SK-N-SH (cell line): ENCODE measurements around the gene ANKRD2. TPM values are rescaled to one million over a fixed set of nuclear protein-coding genes. Genes with fewer than 3 reads are reported as not detected.
A peak's percentile ranks its signal among the peaks of the same experiment; 100 is the strongest.

Experiments
- CTCF ChIA-PET: fragments of 300-600, 350-600 bp; formaldehyde crosslinking; extraction: SDS; loops from one replicate; lab custom pipeline; 2021; lab: Yijun Ruan, JAX
- POLR2A ChIA-PET: fragments of 350-600 bp; sonication (Branson Sonifier 250); formaldehyde crosslinking; extraction: SDS; loops from one replicate; lab custom pipeline; 2020; ENCODE audit warnings: antibody characterized with exemption, inconsistent platforms; lab: Yijun Ruan, JAX
- DNase-seq: peaks from one replicate; pipeline ENCODE4 v3.0.0; 2012
- H2AFZ ChIP-seq: fragments of 200-600 bp; sonication (generic); 2 replicates; pipeline ENCODE4 v1.8.1; 2016; ENCODE audit warnings: antibody characterized with exemption, mild to moderate bottlenecking, low read depth
- H3F3A ChIP-seq: fragments of 200-600 bp; sonication (generic); replicated peaks from 2 replicates; pipeline ENCODE3; 2016; ENCODE audit warnings: antibody characterized with exemption, mild to moderate bottlenecking; ENCODE audit not compliant: insufficient read depth
- H3K27ac ChIP-seq, 2 experiments: fragments of 200-500 bp in 1 of 2; fragments of 200-600 bp in 1 of 2; sonication (Bioruptor generic) in 1 of 2; sonication (generic), shearing (Covaris generic) in 1 of 2; 2 replicates each; pipeline versions ENCODE4 v1.5.1 to v1.6.1; 2014 to 2016; ENCODE audit warnings: low read depth in 2 of 2, inconsistent platforms in 1 of 2, low read length in 1 of 2, mild to moderate bottlenecking in 1 of 2, mixed read lengths in 1 of 2
- H3K27me3 ChIP-seq: fragments of 200-600 bp; sonication (generic), shearing (Covaris generic); 2 replicates; pipeline ENCODE4 v1.6.1; 2016; ENCODE audit warnings: mixed run types; ENCODE audit not compliant: insufficient read depth
- H3K36me3 ChIP-seq, 2 experiments: fragments of 200-500 bp in 1 of 2; fragments of 200-600 bp in 1 of 2; sonication (Bioruptor generic) in 1 of 2; sonication (generic) in 1 of 2; replicated peaks in 1 of 2; 2 replicates each; pipeline versions ENCODE3 to v1.5.1; 2014 to 2016; ENCODE audit warnings: low read length in 1 of 2, mild to moderate bottlenecking in 1 of 2; ENCODE audit not compliant: insufficient read depth in 2 of 2, control insufficient read depth in 1 of 2
- H3K4me1 ChIP-seq, 2 experiments: fragments of 200-500 bp in 1 of 2; fragments of 200-600 bp in 1 of 2; sonication (Bioruptor generic) in 1 of 2; sonication (generic), shearing (Covaris generic) in 1 of 2; 2 replicates each; pipeline versions ENCODE4 v1.5.1 to v1.6.1; 2014 to 2016; ENCODE audit warnings: low read depth in 1 of 2, low read length in 1 of 2, mixed run types in 1 of 2; ENCODE audit not compliant: insufficient read depth in 2 of 2, control insufficient read depth in 1 of 2
- H3K4me2 ChIP-seq: fragments of 200-600 bp; sonication (generic), shearing (Covaris generic); 2 replicates; pipeline ENCODE4 v1.6.1; 2017; ENCODE audit warnings: mixed run types
- H3K4me3 ChIP-seq, 2 experiments: fragments of 200-500 bp in 1 of 2; fragments of 200-600 bp in 1 of 2; sonication (Bioruptor generic) in 1 of 2; sonication (generic), shearing (Covaris generic) in 1 of 2; 2 replicates each; pipeline versions ENCODE4 v1.5.1 to v1.8.1; 2014 to 2016; ENCODE audit warnings: low read depth in 2 of 2, inconsistent platforms in 1 of 2, low read length in 1 of 2, mild to moderate bottlenecking in 1 of 2, mixed read lengths in 1 of 2, moderate library complexity in 1 of 2
- H3K79me2 ChIP-seq: fragments of 200-600 bp; sonication (generic); 2 replicates; pipeline ENCODE4 v1.8.1; 2017; ENCODE audit warnings: mild to moderate bottlenecking; ENCODE audit not compliant: insufficient read depth
- H3K9ac ChIP-seq: fragments of 200-600 bp; sonication (generic); 2 replicates; pipeline ENCODE4 v1.6.1; 2017; ENCODE audit warnings: mixed run types
- H3K9me2 ChIP-seq: fragments of 200-600 bp; sonication (generic); 2 replicates; pipeline ENCODE4 v1.6.1; 2017; ENCODE audit warnings: mixed run types
- H3K9me3 ChIP-seq: fragments of 200-600 bp; sonication (generic); 2 replicates; pipeline ENCODE4 v1.6.1; 2017; ENCODE audit warnings: mixed run types, mild to moderate bottlenecking, moderate library complexity
- H4K20me1 ChIP-seq: fragments of 200-600 bp; sonication (generic); 2 replicates; pipeline ENCODE4 v1.6.1; 2017; ENCODE audit warnings: mild to moderate bottlenecking, mixed run types; ENCODE audit not compliant: insufficient read depth
- CHD2 ChIP-seq: fragments of 150-350 bp; IDR thresholded peaks from 2 replicates; pipeline ENCODE4 v1.6.1; 2018; ENCODE audit warnings: low read length; ENCODE audit not compliant: partially characterized antibody
- ELF1 ChIP-seq: IDR thresholded peaks from 2 replicates; pipeline ENCODE4 v1.4.0; 2012
- EP300 ChIP-seq, 2 experiments: IDR thresholded peaks; 2 replicates each; pipeline versions ENCODE4 v1.4.0 to v1.6.1; 2012; ENCODE audit warnings: borderline replicate concordance in 1 of 2, low read depth in 1 of 2, low read length in 1 of 2
- FOSL2 ChIP-seq: IDR thresholded peaks from 2 replicates; pipeline ENCODE4 v1.4.0; 2012; ENCODE audit warnings: low read depth, mild to moderate bottlenecking, moderate library complexity, borderline replicate concordance
- GABPA ChIP-seq: IDR thresholded peaks from 2 replicates; pipeline ENCODE4 v1.4.0; 2012; ENCODE audit warnings: low read depth, mild to moderate bottlenecking
- JUND ChIP-seq: IDR thresholded peaks from 2 replicates; pipeline ENCODE4 v1.4.0; 2012
- NFIC ChIP-seq: IDR thresholded peaks from 2 replicates; pipeline ENCODE4 v1.4.0; 2012; ENCODE audit warnings: borderline replicate concordance
- POLR2AphosphoS5 ChIP-seq: IDR thresholded peaks from 2 replicates; pipeline ENCODE4 v1.6.1; 2012; ENCODE audit warnings: low read depth, low read length
- RCOR1 ChIP-seq: fragments of 150-350 bp; IDR thresholded peaks from 2 replicates; pipeline ENCODE4 v1.6.1; 2017; ENCODE audit warnings: antibody characterized with exemption, low read length
- RXRA ChIP-seq: IDR thresholded peaks from 2 replicates; pipeline ENCODE4 v1.4.0; 2012; ENCODE audit warnings: low read depth, mild to moderate bottlenecking, borderline replicate concordance
- SIN3A ChIP-seq: IDR thresholded peaks from 2 replicates; pipeline ENCODE4 v1.6.1; 2012; ENCODE audit warnings: low read depth, mild to moderate bottlenecking, low read length, moderate library complexity, borderline replicate concordance
- TAF1 ChIP-seq: IDR thresholded peaks from 2 replicates; pipeline ENCODE4 v1.6.1; 2012; ENCODE audit warnings: low read depth, mild to moderate bottlenecking, low read length, moderate library complexity, borderline replicate concordance
- TCF12 ChIP-seq: IDR thresholded peaks from 2 replicates; pipeline ENCODE4 v1.4.0; 2012
- TEAD4 ChIP-seq: IDR thresholded peaks from 2 replicates; pipeline ENCODE4 v1.4.0; 2012; ENCODE audit warnings: mild to moderate bottlenecking, borderline replicate concordance; ENCODE audit not compliant: insufficient read depth
- YY1 ChIP-seq: IDR thresholded peaks from 2 replicates; pipeline ENCODE4 v1.4.0; 2012; ENCODE audit warnings: low read depth, mild to moderate bottlenecking
- WGBS: methylation state at CpG from one replicate; pipeline ENCODE4 v1.1.6; 2017; ENCODE audit warnings: low lambda C conversion rate; 5-methylcytosine and 5-hydroxymethylcytosine counted together
- polyA plus RNA-seq, 3 experiments: library from polyadenylated mRNA; depleted of rRNA; stranded (reverse); fragments of >200 nt; gene quantifications; 2 replicates each; pipeline ENCODE4 v1.2.3, GENCODE V29; 2012
- TF ChIP-seq, protein P1 (sequence below): IDR thresholded peaks from 2 replicates; pipeline ENCODE4 v1.4.0; 2012; ENCODE audit warnings: low read depth
- TF ChIP-seq, protein P2 (sequence below): IDR thresholded peaks from 2 replicates; pipeline ENCODE4 v1.6.1; 2012; ENCODE audit warnings: mild to moderate bottlenecking, low read depth, low read length, moderate library complexity
- TF ChIP-seq, protein P3 (sequence below): fragments of 200-600 bp; sonication (generic); IDR thresholded peaks from 2 replicates; pipeline ENCODE4 v1.6.1; 2017; ENCODE audit warnings: antibody characterized with exemption, mild to moderate bottlenecking, moderate library complexity
- TF ChIP-seq, protein P4 (sequence below): IDR thresholded peaks from 2 replicates; pipeline ENCODE4 v1.4.0; 2012; ENCODE audit warnings: low read depth, borderline replicate concordance
- TF ChIP-seq, protein P5 (sequence below): IDR thresholded peaks from 2 replicates; pipeline ENCODE4 v1.4.0; 2012; ENCODE audit warnings: low read depth, borderline replicate concordance
- TF ChIP-seq, protein P6 (sequence below): IDR thresholded peaks from 2 replicates; pipeline ENCODE4; 2012

ANKRD2 gene
- polyA plus RNA-seq, 1 of the 3 experiments (the other 2 are of a cell fraction), result 0.72 TPM

DNA sequence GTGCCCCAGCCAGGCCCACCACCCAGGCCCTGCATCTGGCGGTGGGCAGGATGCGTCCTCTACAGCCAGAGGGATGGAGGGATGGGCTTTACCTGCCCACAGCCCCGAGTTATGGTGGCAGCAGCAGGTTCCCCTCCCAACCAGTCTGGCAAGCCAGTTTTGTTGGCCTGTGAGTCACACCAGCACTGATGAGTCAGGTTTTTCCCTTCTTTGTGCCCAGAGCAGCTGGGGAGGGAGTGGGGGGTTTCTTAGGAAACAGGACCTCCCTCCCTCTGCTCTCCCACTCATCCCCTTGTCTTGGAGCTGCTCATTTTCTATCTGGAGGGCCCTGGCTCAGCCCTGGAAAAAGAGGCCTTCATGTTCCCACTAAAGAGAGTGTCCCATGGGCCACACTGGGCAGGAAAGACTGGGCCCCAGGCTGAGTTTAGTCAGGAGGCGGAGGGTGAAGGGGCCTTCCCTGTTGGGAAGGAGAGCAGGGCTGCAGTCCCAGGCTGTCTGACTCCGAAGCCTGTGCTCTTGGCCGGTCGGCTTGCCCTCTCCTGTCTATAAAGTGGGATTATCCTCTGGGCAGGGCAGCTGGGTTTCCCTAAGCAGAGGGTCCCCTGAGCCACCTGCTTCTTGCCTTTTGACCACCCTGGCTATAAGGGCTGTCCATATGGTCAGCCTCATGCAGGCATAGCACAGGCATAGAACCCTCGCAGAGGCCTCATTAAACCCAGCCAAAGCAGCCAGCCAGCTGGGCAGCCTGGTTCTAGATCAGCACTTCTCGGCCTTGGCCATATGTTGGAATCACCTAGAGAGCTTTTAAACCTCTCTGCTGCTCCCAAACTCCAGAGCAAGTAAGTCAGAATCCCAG is 30.2 kb upstream of the ANKRD2 start:
- Histone ChIP-seq H3F3A (peaks cover 31% of the 10 kb centered on the region), H3K27me3 (no peaks in the 10 kb centered on the region), H3K79me2 (peaks cover 56% of the 10 kb centered on the region), H3K4me3 (peak overlapping the region in 1 of 2 experiments; percentile 40; a peak in 1 of 4 replicates), H3K9me3 (no peaks in the 10 kb centered on the region), H3K27ac (peak overlapping the region; percentile 77 to 100), H3K36me3 (no peaks in the 10 kb centered on the region), H3K4me2 (peak overlapping the region; percentile 77), H4K20me1 (no peaks in the 10 kb centered on the region), H3K9me2 (no peaks in the 10 kb centered on the region), H3K9ac (peak overlapping the region; percentile 77), H3K4me1 (peaks cover 16 to 53% of the 10 kb centered on the region in 2 experiments; a peak in 3 of 4 replicates), H2AFZ (peak overlapping the region; percentile 51; the same call in 1 of the 2 replicates)
- peak; percentile 46; the same call in 1 of the 2 replicates for TF ChIP-seq RXRA
- TF ChIP-seq EP300 (IDR thresholded peaks at IDR 0.05; ENCODE audit: borderline replicate concordance in 1 of 2, low read depth in 1 of 2, low read length in 1 of 2), result peak in 1 of 2 experiments; percentile 73; a peak in 1 of 4 replicates
- TF ChIP-seq SIN3A, result peak; percentile 39; the same call in 1 of the 2 replicates
- TF ChIP-seq ELF1, result no peak
- TF ChIP-seq RCOR1, result no peak
- TF ChIP-seq GABPA, result no peak
- TF ChIP-seq, protein P1, sequence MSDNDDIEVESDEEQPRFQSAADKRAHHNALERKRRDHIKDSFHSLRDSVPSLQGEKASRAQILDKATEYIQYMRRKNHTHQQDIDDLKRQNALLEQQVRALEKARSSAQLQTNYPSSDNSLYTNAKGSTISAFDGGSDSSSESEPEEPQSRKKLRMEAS, result peak; percentile 62
- TF ChIP-seq, protein P2, sequence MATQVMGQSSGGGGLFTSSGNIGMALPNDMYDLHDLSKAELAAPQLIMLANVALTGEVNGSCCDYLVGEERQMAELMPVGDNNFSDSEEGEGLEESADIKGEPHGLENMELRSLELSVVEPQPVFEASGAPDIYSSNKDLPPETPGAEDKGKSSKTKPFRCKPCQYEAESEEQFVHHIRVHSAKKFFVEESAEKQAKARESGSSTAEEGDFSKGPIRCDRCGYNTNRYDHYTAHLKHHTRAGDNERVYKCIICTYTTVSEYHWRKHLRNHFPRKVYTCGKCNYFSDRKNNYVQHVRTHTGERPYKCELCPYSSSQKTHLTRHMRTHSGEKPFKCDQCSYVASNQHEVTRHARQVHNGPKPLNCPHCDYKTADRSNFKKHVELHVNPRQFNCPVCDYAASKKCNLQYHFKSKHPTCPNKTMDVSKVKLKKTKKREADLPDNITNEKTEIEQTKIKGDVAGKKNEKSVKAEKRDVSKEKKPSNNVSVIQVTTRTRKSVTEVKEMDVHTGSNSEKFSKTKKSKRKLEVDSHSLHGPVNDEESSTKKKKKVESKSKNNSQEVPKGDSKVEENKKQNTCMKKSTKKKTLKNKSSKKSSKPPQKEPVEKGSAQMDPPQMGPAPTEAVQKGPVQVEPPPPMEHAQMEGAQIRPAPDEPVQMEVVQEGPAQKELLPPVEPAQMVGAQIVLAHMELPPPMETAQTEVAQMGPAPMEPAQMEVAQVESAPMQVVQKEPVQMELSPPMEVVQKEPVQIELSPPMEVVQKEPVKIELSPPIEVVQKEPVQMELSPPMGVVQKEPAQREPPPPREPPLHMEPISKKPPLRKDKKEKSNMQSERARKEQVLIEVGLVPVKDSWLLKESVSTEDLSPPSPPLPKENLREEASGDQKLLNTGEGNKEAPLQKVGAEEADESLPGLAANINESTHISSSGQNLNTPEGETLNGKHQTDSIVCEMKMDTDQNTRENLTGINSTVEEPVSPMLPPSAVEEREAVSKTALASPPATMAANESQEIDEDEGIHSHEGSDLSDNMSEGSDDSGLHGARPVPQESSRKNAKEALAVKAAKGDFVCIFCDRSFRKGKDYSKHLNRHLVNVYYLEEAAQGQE, result 0 out of 2 replicates have a peak, but pooled peaks have one; percentile 46
- TF ChIP-seq TAF1, result peak; percentile 48; the same call in 1 of the 2 replicates
- peak; percentile 64; the same call in 1 of the 2 replicates for TF ChIP-seq POLR2AphosphoS5
- no peak for TF ChIP-seq TEAD4
- TF ChIP-seq YY1, result peak; percentile 41; the same call in 1 of the 2 replicates
- TF ChIP-seq, protein P3, sequence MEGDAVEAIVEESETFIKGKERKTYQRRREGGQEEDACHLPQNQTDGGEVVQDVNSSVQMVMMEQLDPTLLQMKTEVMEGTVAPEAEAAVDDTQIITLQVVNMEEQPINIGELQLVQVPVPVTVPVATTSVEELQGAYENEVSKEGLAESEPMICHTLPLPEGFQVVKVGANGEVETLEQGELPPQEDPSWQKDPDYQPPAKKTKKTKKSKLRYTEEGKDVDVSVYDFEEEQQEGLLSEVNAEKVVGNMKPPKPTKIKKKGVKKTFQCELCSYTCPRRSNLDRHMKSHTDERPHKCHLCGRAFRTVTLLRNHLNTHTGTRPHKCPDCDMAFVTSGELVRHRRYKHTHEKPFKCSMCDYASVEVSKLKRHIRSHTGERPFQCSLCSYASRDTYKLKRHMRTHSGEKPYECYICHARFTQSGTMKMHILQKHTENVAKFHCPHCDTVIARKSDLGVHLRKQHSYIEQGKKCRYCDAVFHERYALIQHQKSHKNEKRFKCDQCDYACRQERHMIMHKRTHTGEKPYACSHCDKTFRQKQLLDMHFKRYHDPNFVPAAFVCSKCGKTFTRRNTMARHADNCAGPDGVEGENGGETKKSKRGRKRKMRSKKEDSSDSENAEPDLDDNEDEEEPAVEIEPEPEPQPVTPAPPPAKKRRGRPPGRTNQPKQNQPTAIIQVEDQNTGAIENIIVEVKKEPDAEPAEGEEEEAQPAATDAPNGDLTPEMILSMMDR, result no peak
- TF ChIP-seq CHD2, result peak; percentile 44
- TF ChIP-seq FOSL2, result peak; percentile 99
- TF ChIP-seq TCF12, result peak; percentile 91
- TF ChIP-seq JUND, result peak; percentile 95
- peak; percentile 94 for TF ChIP-seq NFIC
- TF ChIP-seq, protein P4, sequence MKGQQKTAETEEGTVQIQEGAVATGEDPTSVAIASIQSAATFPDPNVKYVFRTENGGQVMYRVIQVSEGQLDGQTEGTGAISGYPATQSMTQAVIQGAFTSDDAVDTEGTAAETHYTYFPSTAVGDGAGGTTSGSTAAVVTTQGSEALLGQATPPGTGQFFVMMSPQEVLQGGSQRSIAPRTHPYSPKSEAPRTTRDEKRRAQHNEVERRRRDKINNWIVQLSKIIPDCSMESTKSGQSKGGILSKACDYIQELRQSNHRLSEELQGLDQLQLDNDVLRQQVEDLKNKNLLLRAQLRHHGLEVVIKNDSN, result no peak
- TF ChIP-seq, protein P5, sequence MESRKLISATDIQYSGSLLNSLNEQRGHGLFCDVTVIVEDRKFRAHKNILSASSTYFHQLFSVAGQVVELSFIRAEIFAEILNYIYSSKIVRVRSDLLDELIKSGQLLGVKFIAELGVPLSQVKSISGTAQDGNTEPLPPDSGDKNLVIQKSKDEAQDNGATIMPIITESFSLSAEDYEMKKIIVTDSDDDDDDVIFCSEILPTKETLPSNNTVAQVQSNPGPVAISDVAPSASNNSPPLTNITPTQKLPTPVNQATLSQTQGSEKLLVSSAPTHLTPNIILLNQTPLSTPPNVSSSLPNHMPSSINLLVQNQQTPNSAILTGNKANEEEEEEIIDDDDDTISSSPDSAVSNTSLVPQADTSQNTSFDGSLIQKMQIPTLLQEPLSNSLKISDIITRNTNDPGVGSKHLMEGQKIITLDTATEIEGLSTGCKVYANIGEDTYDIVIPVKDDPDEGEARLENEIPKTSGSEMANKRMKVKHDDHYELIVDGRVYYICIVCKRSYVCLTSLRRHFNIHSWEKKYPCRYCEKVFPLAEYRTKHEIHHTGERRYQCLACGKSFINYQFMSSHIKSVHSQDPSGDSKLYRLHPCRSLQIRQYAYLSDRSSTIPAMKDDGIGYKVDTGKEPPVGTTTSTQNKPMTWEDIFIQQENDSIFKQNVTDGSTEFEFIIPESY, result no peak
- TF ChIP-seq, protein P6, sequence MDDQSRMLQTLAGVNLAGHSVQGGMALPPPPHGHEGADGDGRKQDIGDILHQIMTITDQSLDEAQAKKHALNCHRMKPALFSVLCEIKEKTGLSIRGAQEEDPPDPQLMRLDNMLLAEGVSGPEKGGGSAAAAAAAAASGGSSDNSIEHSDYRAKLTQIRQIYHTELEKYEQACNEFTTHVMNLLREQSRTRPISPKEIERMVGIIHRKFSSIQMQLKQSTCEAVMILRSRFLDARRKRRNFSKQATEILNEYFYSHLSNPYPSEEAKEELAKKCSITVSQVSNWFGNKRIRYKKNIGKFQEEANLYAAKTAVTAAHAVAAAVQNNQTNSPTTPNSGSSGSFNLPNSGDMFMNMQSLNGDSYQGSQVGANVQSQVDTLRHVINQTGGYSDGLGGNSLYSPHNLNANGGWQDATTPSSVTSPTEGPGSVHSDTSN, result peak; percentile 57
- 0% methylated on average over 5 of the region's 9 CpGs for WGBS
- DNase-seq, result no peak
- ChIA-PET CTCF (interaction anchor here (8.6 kb wide), 1 partner anchor 9 kb away, joined by 61 read pairs; no protein-coding TSS in a partner anchor), POLR2A (no interaction called here)
